ENCODE results near the gene PIM1.

Gene PIM1

GRCh38 chr6:37131104-37131959, 38.6 kb upstream of the PIM1 start:
- no peaks in the 10 kb centered on the region for H3K79me1 ChIP-seq (ENCODE audit: low read depth, low read length)
- no CpG with 5 or more reads among the region's 15 CpGs for WGBS, 2 donors (ENCODE audit: extremely low coverage in 2 of 2, insufficient read length in 2 of 2, insufficient replicate concordance in 1 of 2)
- H3K4me2 ChIP-seq (ENCODE audit: insufficient read depth, low read length, poor library complexity, severe bottlenecking) = no peak overlapping the region
- H3K18ac ChIP-seq (ENCODE audit: low read length) = peak overlapping the region; percentile 44
- peak overlapping the region; percentile 70 for H2BK12ac ChIP-seq (ENCODE audit: low read length)
- peak overlapping the region; percentile 8 for H3K27ac ChIP-seq (replicated peaks; ENCODE audit: low read length)
- H3K9me3 ChIP-seq (replicated peaks in 1 of 2; ENCODE audit: control insufficient read depth in 2 of 2, insufficient read depth in 1 of 2, low read depth in 1 of 2, low read length in 2 of 2) = no peaks in the 10 kb centered on the region
- H4K91ac ChIP-seq (ENCODE audit: low read depth, low read length, poor library complexity) = no peak overlapping the region
- no peak overlapping the region for H3K4ac ChIP-seq (ENCODE audit: low read length)
- no peak overlapping the region for H2BK120ac ChIP-seq (ENCODE audit: low read depth, low read length)
- no peak overlapping the region for H4K8ac ChIP-seq (ENCODE audit: low read depth, low read length)
- no peak overlapping the region for H3K14ac ChIP-seq (ENCODE audit: low read length)
- DNase-seq (ENCODE audit: low spot score) = no peak
- H2AFZ ChIP-seq (ENCODE audit: low read length) = peak overlapping the region; percentile 79
- peak overlapping the region in 1 of 2 donors; percentile 12 for H3K4me3 ChIP-seq (ENCODE audit: low read length in 2 of 2)
- peaks cover 22 to 34% of the 10 kb centered on the region in 2 donors for H3K4me1 ChIP-seq (ENCODE audit: control insufficient read depth in 2 of 2, insufficient read depth in 1 of 2, low read depth in 1 of 2, low read length in 2 of 2)
- H3K23ac ChIP-seq (ENCODE audit: low read depth, low read length, poor library complexity) = no peak overlapping the region
- no peak overlapping the region for H3K9ac ChIP-seq (ENCODE audit: low read depth, low read length, poor library complexity)
- no peaks in the 10 kb centered on the region for H3K36me3 ChIP-seq (replicated peaks in 1 of 2; ENCODE audit: control insufficient read depth in 2 of 2, insufficient read depth in 2 of 2, low read length in 2 of 2)
- H2AK5ac ChIP-seq (ENCODE audit: low read depth, low read length) = no peak overlapping the region
- no peak overlapping the region for H2BK15ac ChIP-seq (ENCODE audit: low read length)
- H3K27me3 ChIP-seq (ENCODE audit: control insufficient read depth in 3 of 3, insufficient read depth in 3 of 3, low read depth in 1 of 3, low read length in 3 of 3) = no peaks in the 10 kb centered on the region
- H2BK5ac ChIP-seq (ENCODE audit: low read length) = no peak overlapping the region

DNA sequence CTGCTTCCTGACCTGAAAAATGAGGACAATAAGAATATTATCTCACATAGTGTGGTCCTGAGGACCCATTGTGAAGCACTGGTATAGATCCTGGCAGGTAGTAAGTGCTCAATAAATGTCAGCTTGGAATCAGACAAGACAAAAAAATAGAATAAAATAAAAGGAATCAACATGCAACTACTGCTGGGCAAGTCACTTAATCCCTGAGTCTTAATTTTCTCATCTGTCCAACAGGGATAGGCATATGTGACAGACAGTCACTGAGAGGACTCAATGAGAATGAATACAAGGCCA, 38.0 kb upstream of the PIM1 start:
- Histone ChIP-seq H3K27me3 (ENCODE audit: control insufficient read depth in 3 of 3, insufficient read depth in 3 of 3, low read depth in 1 of 3, low read length in 3 of 3) (no peaks in the 10 kb centered on the region), H3K4ac (ENCODE audit: low read length) (no peak overlapping the region), H2BK5ac (ENCODE audit: low read length) (no peak overlapping the region), H3K9me3 (replicated peaks in 1 of 2; ENCODE audit: control insufficient read depth in 2 of 2, insufficient read depth in 1 of 2, low read depth in 1 of 2, low read length in 2 of 2) (no peaks in the 10 kb centered on the region), H3K4me3 (ENCODE audit: low read length in 2 of 2) (no peak overlapping the region), H3K36me3 (replicated peaks in 1 of 2; ENCODE audit: control insufficient read depth in 2 of 2, insufficient read depth in 2 of 2, low read length in 2 of 2) (no peaks in the 10 kb centered on the region), H2BK120ac (ENCODE audit: low read depth, low read length) (no peak overlapping the region), H4K91ac (ENCODE audit: low read depth, low read length, poor library complexity) (no peak overlapping the region), H3K4me1 (ENCODE audit: control insufficient read depth in 2 of 2, insufficient read depth in 1 of 2, low read depth in 1 of 2, low read length in 2 of 2) (peaks cover 23 to 31% of the 10 kb centered on the region in 2 donors), H3K79me1 (ENCODE audit: low read depth, low read length) (no peaks in the 10 kb centered on the region), H2AFZ (ENCODE audit: low read length) (peak overlapping the region; percentile 79), H4K8ac (ENCODE audit: low read depth, low read length) (no peak overlapping the region), H3K9ac (ENCODE audit: low read depth, low read length, poor library complexity) (no peak overlapping the region), H2BK15ac (ENCODE audit: low read length) (no peak overlapping the region), H3K4me2 (ENCODE audit: insufficient read depth, low read length, poor library complexity, severe bottlenecking) (no peak overlapping the region), H2AK5ac (ENCODE audit: low read depth, low read length) (no peak overlapping the region), H3K23ac (ENCODE audit: low read depth, low read length, poor library complexity) (no peak overlapping the region), H3K27ac (replicated peaks; ENCODE audit: low read length) (no peak overlapping the region), H3K18ac (ENCODE audit: low read length) (no peak overlapping the region), H2BK12ac (ENCODE audit: low read length) (no peak overlapping the region), H3K14ac (ENCODE audit: low read length) (no peak overlapping the region)
- no peak for DNase-seq (ENCODE audit: low spot score)

GRCh38 chr6:37134036-37134395, 35.9 kb upstream of the PIM1 start:
- Histone ChIP-seq H3K4me1 (ENCODE audit: control insufficient read depth in 2 of 2, insufficient read depth in 1 of 2, low read depth in 1 of 2, low read length in 2 of 2) (peaks cover 26 to 33% of the 10 kb centered on the region in 2 donors), H2BK15ac (ENCODE audit: low read length) (peak overlapping the region; percentile 35), H3K4ac (ENCODE audit: low read length) (no peak overlapping the region), H2BK5ac (ENCODE audit: low read length) (no peak overlapping the region), H3K4me2 (ENCODE audit: insufficient read depth, low read length, poor library complexity, severe bottlenecking) (no peak overlapping the region), H3K4me3 (ENCODE audit: low read length in 2 of 2) (no peak overlapping the region), H2AK5ac (ENCODE audit: low read depth, low read length) (peak overlapping the region; percentile 40), H3K27me3 (ENCODE audit: control insufficient read depth in 3 of 3, insufficient read depth in 3 of 3, low read depth in 1 of 3, low read length in 3 of 3) (no peaks in the 10 kb centered on the region), H3K9ac (ENCODE audit: low read depth, low read length, poor library complexity) (no peak overlapping the region), H3K36me3 (replicated peaks in 1 of 2; ENCODE audit: control insufficient read depth in 2 of 2, insufficient read depth in 2 of 2, low read length in 2 of 2) (no peaks in the 10 kb centered on the region), H4K91ac (ENCODE audit: low read depth, low read length, poor library complexity) (no peak overlapping the region), H2BK12ac (ENCODE audit: low read length) (no peak overlapping the region), H4K8ac (ENCODE audit: low read depth, low read length) (no peak overlapping the region), H3K79me1 (ENCODE audit: low read depth, low read length) (no peaks in the 10 kb centered on the region), H3K23ac (ENCODE audit: low read depth, low read length, poor library complexity) (no peak overlapping the region), H3K9me3 (replicated peaks in 1 of 2; ENCODE audit: control insufficient read depth in 2 of 2, insufficient read depth in 1 of 2, low read depth in 1 of 2, low read length in 2 of 2) (no peaks in the 10 kb centered on the region), H3K14ac (ENCODE audit: low read length) (no peak overlapping the region), H2BK120ac (ENCODE audit: low read depth, low read length) (no peak overlapping the region), H3K27ac (replicated peaks; ENCODE audit: low read length) (no peak overlapping the region), H2AFZ (ENCODE audit: low read length) (no peak overlapping the region), H3K18ac (ENCODE audit: low read length) (peak overlapping the region; percentile 24)
- DNase-seq (ENCODE audit: low spot score) = no peak
- WGBS, 2 donors (ENCODE audit: extremely low coverage in 2 of 2, insufficient read length in 2 of 2, insufficient replicate concordance in 1 of 2) = no CpG with 5 or more reads among the region's 8 CpGs

DNA sequence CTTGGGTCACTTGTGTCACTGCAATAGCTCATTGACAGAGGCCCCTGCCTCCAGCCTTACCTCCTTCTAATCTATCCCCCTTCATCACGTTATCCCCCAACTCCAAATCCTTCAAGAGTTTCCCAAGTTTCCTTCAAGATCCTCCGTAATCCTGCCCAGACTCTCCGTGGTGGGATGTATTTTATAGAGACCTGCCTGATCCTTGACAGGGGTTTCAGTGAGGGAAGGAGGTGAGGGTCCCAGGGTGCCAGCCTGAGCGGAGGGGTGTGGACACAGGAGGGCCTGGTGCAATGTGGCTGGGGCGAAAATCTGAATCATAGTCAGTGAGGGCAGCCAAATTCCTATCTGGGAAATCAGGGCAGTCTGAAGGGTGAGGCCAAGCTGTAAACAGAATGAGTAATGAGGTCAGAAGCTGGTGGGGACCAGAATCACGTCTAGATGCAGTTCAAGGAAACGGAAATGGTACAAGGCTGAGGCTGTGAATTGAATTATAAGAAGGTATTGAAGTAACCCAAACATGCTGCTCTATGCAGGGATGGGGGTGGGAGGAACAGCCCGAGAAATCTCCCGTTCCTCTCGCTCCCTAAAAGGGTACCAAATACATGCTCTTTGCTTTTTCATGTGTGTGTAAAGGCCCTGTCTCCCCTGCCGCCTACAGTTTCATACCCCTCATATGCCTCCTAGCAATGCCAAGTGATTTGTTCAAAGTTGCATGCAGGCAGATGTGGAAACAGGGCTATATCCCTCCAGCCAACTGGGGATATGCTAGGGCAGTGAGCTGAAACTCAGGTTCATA, 35.4 kb upstream of the PIM1 start:
- no peaks in the 10 kb centered on the region for H3K36me3 ChIP-seq (replicated peaks in 1 of 2; ENCODE audit: control insufficient read depth in 2 of 2, insufficient read depth in 2 of 2, low read length in 2 of 2)
- H4K8ac ChIP-seq (ENCODE audit: low read depth, low read length) = no peak overlapping the region
- H2AFZ ChIP-seq (ENCODE audit: low read length) = peak overlapping the region; percentile 1
- peak overlapping the region; percentile 40 for H2AK5ac ChIP-seq (ENCODE audit: low read depth, low read length)
- peak overlapping the region; percentile 35 for H2BK15ac ChIP-seq (ENCODE audit: low read length)
- no peaks in the 10 kb centered on the region for H3K27me3 ChIP-seq (ENCODE audit: control insufficient read depth in 3 of 3, insufficient read depth in 3 of 3, low read depth in 1 of 3, low read length in 3 of 3)
- no peaks in the 10 kb centered on the region for H3K9me3 ChIP-seq (replicated peaks in 1 of 2; ENCODE audit: control insufficient read depth in 2 of 2, insufficient read depth in 1 of 2, low read depth in 1 of 2, low read length in 2 of 2)
- peaks cover 28 to 33% of the 10 kb centered on the region in 2 donors for H3K4me1 ChIP-seq (ENCODE audit: control insufficient read depth in 2 of 2, insufficient read depth in 1 of 2, low read depth in 1 of 2, low read length in 2 of 2)
- H3K27ac ChIP-seq (replicated peaks; ENCODE audit: low read length) = no peak overlapping the region
- no peak overlapping the region for H3K4ac ChIP-seq (ENCODE audit: low read length)
- H3K14ac ChIP-seq (ENCODE audit: low read length) = no peak overlapping the region
- H4K91ac ChIP-seq (ENCODE audit: low read depth, low read length, poor library complexity) = no peak overlapping the region
- H3K9ac ChIP-seq (ENCODE audit: low read depth, low read length, poor library complexity) = no peak overlapping the region
- no peak overlapping the region for H3K4me2 ChIP-seq (ENCODE audit: insufficient read depth, low read length, poor library complexity, severe bottlenecking)
- H2BK12ac ChIP-seq (ENCODE audit: low read length) = peak overlapping the region; percentile 12
- H3K18ac ChIP-seq (ENCODE audit: low read length) = peak overlapping the region; percentile 49
- H3K4me3 ChIP-seq (ENCODE audit: low read length in 2 of 2) = no peak overlapping the region
- 100% methylated on average over 2 of the region's 11 CpGs; no CpG with 5 or more reads in 1 of the 2 donors for WGBS, 2 donors (ENCODE audit: extremely low coverage in 2 of 2, insufficient read length in 2 of 2, insufficient replicate concordance in 1 of 2)
- DNase-seq (ENCODE audit: low spot score) = no peak
- no peak overlapping the region for H2BK120ac ChIP-seq (ENCODE audit: low read depth, low read length)
- no peak overlapping the region for H3K23ac ChIP-seq (ENCODE audit: low read depth, low read length, poor library complexity)
- no peaks in the 10 kb centered on the region for H3K79me1 ChIP-seq (ENCODE audit: low read depth, low read length)
- H2BK5ac ChIP-seq (ENCODE audit: low read length) = no peak overlapping the region

Measured in neuronal stem cell (in vitro differentiated cells).